HG02588 (cell line): ENCODE data around the gene ABHD16B.
"Not testable (repeated sequence)": the region's sequence is repeated elsewhere in the genome, so short reads cannot be mapped to it uniquely, and the experiment has no call there.

Source experiments
- ATAC-seq: cut with Tn5 transposase; IDR thresholded peaks from one replicate; pipeline ENCODE4 v1.9.1; 2021; ENCODE audit warnings: mild to moderate bottlenecking, moderate library complexity; ENCODE audit not compliant: unreplicated experiment

ABHD16B gene

GRCh38 chr20:63854069-63854765 is 7.1 kb upstream of the ABHD16B start:
- no peak for ATAC-seq

GRCh38 chr20:63854766-63855362 is 6.4 kb upstream of the ABHD16B start:
- no peak for ATAC-seq

GRCh38 chr20:63855363-63856097 is 5.8 kb upstream of the ABHD16B start:
- no peak for ATAC-seq

- no peak for ATAC-seq
Observed at GRCh38 chr20:63856098-63856511, 5.2 kb upstream of the ABHD16B start.

- ATAC-seq, result no peak
Observed at GRCh38 chr20:63857764-63858392, 3.4 kb upstream of the ABHD16B start.

- no peak for ATAC-seq
Observed at GRCh38 chr20:63858393-63859165, 2.7 kb upstream of the ABHD16B start.

GRCh38 chr20:63859166-63859699 is 2.1 kb upstream of the ABHD16B start:
- ATAC-seq, result no peak

GRCh38 chr20:63860325-63861051 is 810 bp upstream of the ABHD16B start:
- no peak for ATAC-seq

GRCh38 chr20:63861981-63862901 is 943 bp downstream of the ABHD16B start:
- no peak for ATAC-seq

GRCh38 chr20:63863021-63863797 is 1.9 kb downstream of the ABHD16B start:
- ATAC-seq, result no peak

GRCh38 chr20:63863798-63864544 is 2.7 kb downstream of the ABHD16B start:
- ATAC-seq, result peak; percentile 56

- no peak for ATAC-seq
Observed at GRCh38 chr20:63864545-63864977, 3.3 kb downstream of the ABHD16B start.

GRCh38 chr20:63864978-63865640 is 3.8 kb downstream of the ABHD16B start, which contains the start of gene TPD52L2:
Gene TPD52L2, plus strand, starts transcription at chr20:63865270. Its CDS starts 96 bp downstream, at chr20:63865366.
- peak; percentile 71 for ATAC-seq

- not testable (repeated sequence) for ATAC-seq
Observed at GRCh38 chr20:63867042-63867441, 5.7 kb downstream of the ABHD16B start.

- no peak for ATAC-seq
Observed at GRCh38 chr20:63868264-63868663, 7.0 kb downstream of the ABHD16B start.

- no peak for ATAC-seq
Observed at GRCh38 chr20:63873477-63873971, 12.2 kb downstream of the ABHD16B start.
